Pancreas (tissue), 10 donors: ENCODE data around the gene SLC2A11. TPM values are rescaled to one million over a fixed set of nuclear protein-coding genes. Genes with fewer than 3 reads are reported as not detected.
A peak's percentile ranks its signal among the peaks of the same experiment; 100 is the strongest.
"Not testable (repeated sequence)": the region's sequence is repeated elsewhere in the genome, so short reads cannot be mapped to it uniquely, and the experiment has no call there.

Experiments
- ATAC-seq, 4 donors: fragments of 200-7000 bp; cut with Tn5 transposase; one replicate each; pipeline versions ENCODE4 v1.8.0 to v1.9.1; 2020; ENCODE audit warnings: mild to moderate bottlenecking in 4 of 4, moderate library complexity in 4 of 4
- DNase-seq, 6 donors: peaks; one replicate each; pipeline ENCODE4 v3.0.0-alpha.2; 2020
- FAIRE-seq: peaks from 2 replicates; lab custom pipeline; 2012; peaks lifted over from hg19 to GRCh38; lab: Jason Lieb, UNC
- H3K27ac ChIP-seq, 4 donors: fragments of 200-600 bp; sonication (generic); 1 replicate in 3 of 4; 2 replicates in 1 of 4; pipeline versions ENCODE4 v1.5.0 to v1.8.0; 2020
- H3K27me3 ChIP-seq, 4 donors: fragments of 200-600 bp; one replicate each; pipeline ENCODE4 v1.8.0; 2021
- H3K36me3 ChIP-seq, 3 donors: fragments of 200-600 bp; sonication (generic) in 1 of 3; one replicate each; pipeline versions ENCODE4 v1.5.0 to v1.8.0; 2020 to 2021
- H3K4me1 ChIP-seq, 3 donors: fragments of 200-600 bp; one replicate each; pipeline ENCODE4 v1.8.0; 2021
- H3K4me3 ChIP-seq, 4 donors: fragments of 200-600 bp; sonication (generic) in 2 of 4; one replicate each; pipeline versions ENCODE4 v1.5.0 to v1.8.0; 2020 to 2021
- H3K9me3 ChIP-seq, 4 donors: fragments of 200-600 bp; one replicate each; pipeline ENCODE4 v1.8.0; 2021
- WGBS, 2 donors: extraction: QIAGEN DNeasy Blood & Tissue Kit; methylation state at CpG; one replicate each; pipeline ENCODE4 v1.1.7; 2013; 5-methylcytosine and 5-hydroxymethylcytosine counted together
- intact Hi-C, 3 donors: fragments of 100-400 bp; cut with DNase I; formaldehyde crosslinking; loops; one replicate each; pipeline versions ENCODE4 v1.11.1 to v1.14.2; 2022
- polyA plus RNA-seq, 2 donors: library from polyadenylated mRNA; stranded (reverse); fragments of 200-250 nt; gene quantifications; one replicate each; pipeline ENCODE4 v1.2.3, GENCODE V29; 2013
- total RNA-seq, 6 donors: library from RNA; stranded (reverse); fragmentation: NEBNext Ultra II Directional in 4 of 6; extraction: Animal tissue kit (Norgen Biotek cat#: 25700) in 4 of 6; gene quantifications; one replicate each; pipeline versions ENCODE4 v1.2.1 to v1.2.4, GENCODE V29; 2021 to 2023
- TF ChIP-seq, protein P1 (sequence below), 4 donors: fragments of 200-600 bp; sonication (generic) in 3 of 4; IDR thresholded peaks; one replicate each; pipeline versions ENCODE4 v1.5.0 to v1.8.0; 2021; ENCODE audit warnings: antibody characterized with exemption in 4 of 4
- donor health status: healthy with polysubstance abuse.
- donor health status: DM: no; HTN: no; CAD: no; lungs with moderate emphysema.
- donor health status: DM: no; HTN: no; CAD: no.
- donor health status: control.
- donor health status: control.
- donor health status: Bipolar disorder and iron deficiency.
- donor health status: DM: yes; HTN: yes; CAD: no.
- donor health status: DM: no; HTN: no; CAD: no.
- donor health status: DM: no; HTN: no; CAD: no.
- donor health status: DM: yes; HTN: yes; CAD: no.

The SLC2A11 gene
- total and polyA plus RNA-seq, 8 donors, result 10.3 to 21.9 (median 17.8) TPM

- no peak for FAIRE-seq
- no peak for DNase-seq
- H3K4me3 ChIP-seq, result no peak overlapping the region
- H3K9me3 ChIP-seq, result no peaks in the 10 kb centered on the region
- intact Hi-C loops, result no loop called here
- H3K27me3 ChIP-seq, result no peaks in the 10 kb centered on the region
- peak in 2 of 4 donors; percentile 16 to 39 for ATAC-seq
- H3K27ac ChIP-seq, result no peak overlapping the region
- TF ChIP-seq, protein P1, sequence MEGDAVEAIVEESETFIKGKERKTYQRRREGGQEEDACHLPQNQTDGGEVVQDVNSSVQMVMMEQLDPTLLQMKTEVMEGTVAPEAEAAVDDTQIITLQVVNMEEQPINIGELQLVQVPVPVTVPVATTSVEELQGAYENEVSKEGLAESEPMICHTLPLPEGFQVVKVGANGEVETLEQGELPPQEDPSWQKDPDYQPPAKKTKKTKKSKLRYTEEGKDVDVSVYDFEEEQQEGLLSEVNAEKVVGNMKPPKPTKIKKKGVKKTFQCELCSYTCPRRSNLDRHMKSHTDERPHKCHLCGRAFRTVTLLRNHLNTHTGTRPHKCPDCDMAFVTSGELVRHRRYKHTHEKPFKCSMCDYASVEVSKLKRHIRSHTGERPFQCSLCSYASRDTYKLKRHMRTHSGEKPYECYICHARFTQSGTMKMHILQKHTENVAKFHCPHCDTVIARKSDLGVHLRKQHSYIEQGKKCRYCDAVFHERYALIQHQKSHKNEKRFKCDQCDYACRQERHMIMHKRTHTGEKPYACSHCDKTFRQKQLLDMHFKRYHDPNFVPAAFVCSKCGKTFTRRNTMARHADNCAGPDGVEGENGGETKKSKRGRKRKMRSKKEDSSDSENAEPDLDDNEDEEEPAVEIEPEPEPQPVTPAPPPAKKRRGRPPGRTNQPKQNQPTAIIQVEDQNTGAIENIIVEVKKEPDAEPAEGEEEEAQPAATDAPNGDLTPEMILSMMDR (IDR thresholded peaks at IDR 0.05), result no peak
- WGBS, 2 donors, result 79 to 95% methylated on average over 5 of the region's 5 CpGs
- H3K4me1 ChIP-seq, result no peaks in the 10 kb centered on the region
- H3K36me3 ChIP-seq, result no peaks in the 10 kb centered on the region
Observed at GRCh38 chr22:23904573-23905254, 47.0 kb downstream of the SLC2A11 start.

DNA sequence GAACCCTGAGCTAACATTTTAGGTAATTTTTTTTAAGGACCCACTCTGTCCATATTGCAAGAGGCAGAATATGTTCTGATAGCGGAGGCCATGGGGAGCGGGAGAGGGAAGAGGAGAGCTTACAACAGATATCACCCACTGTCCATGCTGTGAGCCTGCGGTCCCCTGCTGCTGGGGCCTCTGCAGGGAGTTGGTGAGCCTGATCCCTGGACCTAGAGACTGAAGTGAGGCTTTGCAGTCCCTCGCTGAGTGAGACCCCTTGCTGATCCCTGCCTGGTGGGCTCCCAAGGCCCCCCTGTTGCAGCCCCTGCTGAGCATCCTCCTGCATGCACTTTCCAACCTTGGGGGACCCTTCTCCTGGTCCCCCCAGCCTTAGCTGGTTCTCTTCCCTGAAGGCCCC is 49.0 kb downstream of the SLC2A11 start:
- TF ChIP-seq, protein P1 (IDR thresholded peaks at IDR 0.05), result no peak
- intact Hi-C loops, result no loop called here
- H3K27ac ChIP-seq, result no peak overlapping the region
- no peaks in the 10 kb centered on the region for H3K4me1 ChIP-seq
- H3K4me3 ChIP-seq, result no peak overlapping the region
- no peaks in the 10 kb centered on the region for H3K36me3 ChIP-seq
- H3K9me3 ChIP-seq, result no peaks in the 10 kb centered on the region
- H3K27me3 ChIP-seq, result no peaks in the 10 kb centered on the region
- DNase-seq, result no peak
- no peak for ATAC-seq
- no peak for FAIRE-seq
- 86 to 100% methylated on average over 4 of the region's 4 CpGs for WGBS, 2 donors

GRCh38 chr22:23907423-23907822 is 49.7 kb downstream of the SLC2A11 start:
- DNase-seq, ATAC-seq, H3K27ac ChIP-seq, H3K27me3 ChIP-seq, FAIRE-seq, H3K9me3 ChIP-seq, H3K4me3 ChIP-seq, H3K4me1 ChIP-seq, H3K36me3 ChIP-seq, intact Hi-C loops: not testable (repeated sequence)
- WGBS, 2 donors, result 67 to 70% methylated on average over 10 of the region's 10 CpGs

GRCh38 chr22:23908587-23909205 is 51.0 kb downstream of the SLC2A11 start:
- no peaks in the 10 kb centered on the region for H3K36me3 ChIP-seq
- DNase-seq (no peak), ATAC-seq (no peak), FAIRE-seq (no peak)
- no peak overlapping the region for H3K4me3 ChIP-seq
- peak overlapping the region in 2 of 4 donors; percentile 5 to 50 for H3K27ac ChIP-seq
- H3K27me3 ChIP-seq, result no peaks in the 10 kb centered on the region
- H3K4me1 ChIP-seq, result no peaks in the 10 kb centered on the region
- WGBS, 2 donors, result 71 to 77% methylated on average over 11 of the region's 11 CpGs
- no peaks in the 10 kb centered on the region for H3K9me3 ChIP-seq
- intact Hi-C loops, result no loop called here
- TF ChIP-seq, protein P1 (IDR thresholded peaks at IDR 0.05), result no peak

- FAIRE-seq (no peak), DNase-seq (no peak), ATAC-seq (no peak)
- intact Hi-C loops, result no loop called here
- no peak overlapping the region for H3K4me3 ChIP-seq
- 48 to 56% methylated on average over 6 of the region's 6 CpGs for WGBS, 2 donors
- H3K27me3 ChIP-seq, result no peaks in the 10 kb centered on the region
- TF ChIP-seq, protein P1 (IDR thresholded peaks at IDR 0.05), result no peak
- H3K9me3 ChIP-seq, result no peaks in the 10 kb centered on the region
- no peaks in the 10 kb centered on the region for H3K36me3 ChIP-seq
- H3K27ac ChIP-seq, result peak overlapping the region in 3 of 4 donors; percentile 2 to 50 (median 5)
- H3K4me1 ChIP-seq, result no peaks in the 10 kb centered on the region
Observed at GRCh38 chr22:23909296-23909898, 51.7 kb downstream of the SLC2A11 start.
